HUES64 (cell line): ENCODE measurements around the gene RING1.

Source experiments
- H3K27ac ChIP-seq: 2 replicates; pipeline ENCODE4 v1.7.0; 2013; ENCODE audit warnings: low read depth, low read length, inconsistent platforms
- H3K27me3 ChIP-seq: 2 replicates; pipeline ENCODE4 v1.6.1; 2013; ENCODE audit warnings: mild to moderate bottlenecking, low read length; ENCODE audit not compliant: insufficient read depth
- H3K36me3 ChIP-seq: 2 replicates; pipeline ENCODE4 v1.6.1; 2013; ENCODE audit warnings: mild to moderate bottlenecking, low read length; ENCODE audit not compliant: insufficient read depth
- H3K4me1 ChIP-seq: 2 replicates; pipeline ENCODE4 v1.6.1; 2013; ENCODE audit warnings: mild to moderate bottlenecking, low read length, moderate library complexity; ENCODE audit not compliant: insufficient read depth
- H3K4me3 ChIP-seq: 2 replicates; pipeline ENCODE4 v1.5.1; 2013; ENCODE audit warnings: mild to moderate bottlenecking, low read length, moderate library complexity
- H3K9ac ChIP-seq: 2 replicates; pipeline ENCODE4 v1.6.1; 2013; ENCODE audit warnings: mild to moderate bottlenecking, low read depth, low read length
- H3K9me3 ChIP-seq: 2 replicates; pipeline ENCODE4 v1.6.1; 2013; ENCODE audit warnings: low read depth, low read length; ENCODE audit not compliant: insufficient read depth
- WGBS: fragments of 150-250, 120-280 bp; methylation state at CpG from one replicate; pipeline ENCODE4 v1.1.7; 2013; ENCODE audit warnings: missing lambda C conversion rate; 5-methylcytosine and 5-hydroxymethylcytosine counted together

Gene RING1

DNA sequence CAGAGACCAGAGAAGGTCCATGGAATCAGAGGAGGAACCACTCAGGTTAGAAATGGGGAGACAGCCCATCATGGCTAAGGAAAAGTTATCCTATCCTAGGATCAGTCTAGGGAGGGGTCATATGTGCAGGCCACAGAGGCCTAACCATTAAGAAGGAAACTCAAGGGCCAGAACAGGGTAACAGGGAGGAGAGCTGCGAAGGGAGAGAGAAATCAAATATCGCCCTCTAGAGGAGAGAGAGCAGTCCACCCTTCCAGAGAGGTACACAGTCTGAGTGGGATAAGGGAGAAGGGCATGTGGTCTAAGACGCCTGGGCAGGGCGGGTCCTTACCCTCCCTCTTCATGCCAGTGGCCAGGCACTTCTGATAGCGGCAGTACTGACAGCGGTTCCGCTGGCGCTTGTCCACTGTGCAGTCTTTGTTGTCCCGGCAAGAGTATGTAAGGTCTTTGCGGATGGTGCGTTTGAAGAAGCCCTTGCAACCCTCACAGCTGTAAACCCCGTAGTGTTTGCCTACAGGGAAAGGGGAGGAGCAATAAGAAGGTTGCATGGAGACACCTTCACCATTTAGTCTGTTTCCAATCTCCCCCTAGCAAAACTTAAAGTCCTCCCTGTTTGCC, 10.8 kb upstream of the RING1 start:
- Histone ChIP-seq H3K27ac (no peak overlapping the region), H3K4me1 (peaks cover 13% of the 10 kb centered on the region), H3K9ac (no peak overlapping the region), H3K9me3 (no peaks in the 10 kb centered on the region), H3K27me3 (peaks cover 9% of the 10 kb centered on the region; the same call in 1 of the 2 replicates), H3K36me3 (peaks cover 37% of the 10 kb centered on the region), H3K4me3 (no peak overlapping the region)
- 53% methylated on average over 12 of the region's 12 CpGs for WGBS

DNA sequence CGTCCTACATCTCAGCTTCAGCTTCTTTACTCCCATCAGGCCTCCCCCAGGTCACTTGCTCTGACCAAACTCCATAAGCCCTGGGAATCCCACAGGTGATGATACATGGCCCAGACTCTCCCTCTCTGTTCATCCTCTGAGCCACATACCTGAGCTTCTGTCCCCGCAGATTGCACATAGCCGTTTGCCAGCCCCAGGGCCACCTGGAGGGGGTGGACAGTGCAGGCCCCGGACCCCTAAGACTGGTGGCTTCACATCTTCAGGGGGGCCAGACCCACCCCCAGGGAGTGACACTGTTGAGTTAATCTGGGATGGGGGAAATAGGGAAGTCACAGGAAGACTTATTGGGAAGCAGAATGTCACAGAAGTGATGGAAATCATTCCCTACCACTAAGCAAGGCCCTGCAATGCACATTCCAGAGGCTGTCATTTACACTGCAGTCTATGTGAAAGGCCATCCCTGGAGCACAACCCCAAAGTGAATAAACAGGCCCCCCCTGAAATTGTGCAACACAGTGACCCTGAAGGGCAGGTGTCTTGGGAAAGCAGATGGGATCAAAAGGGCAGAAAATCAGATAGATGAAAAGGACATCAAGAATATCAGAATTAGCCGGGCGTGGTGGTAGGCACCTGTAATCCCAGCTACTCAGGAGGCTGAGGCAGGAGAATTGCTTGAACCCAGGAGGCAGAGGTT, 10.0 kb upstream of the RING1 start:
- Histone ChIP-seq H3K9ac (no peak overlapping the region), H3K9me3 (no peaks in the 10 kb centered on the region), H3K4me1 (peaks cover 13% of the 10 kb centered on the region), H3K36me3 (peaks cover 44% of the 10 kb centered on the region), H3K4me3 (no peak overlapping the region), H3K27me3 (0 out of 2 replicates have a peak, but pooled peaks cover 4% of the 10 kb centered on the region), H3K27ac (no peak overlapping the region)
- WGBS: 88% methylated on average over 6 of the region's 6 CpGs

DNA sequence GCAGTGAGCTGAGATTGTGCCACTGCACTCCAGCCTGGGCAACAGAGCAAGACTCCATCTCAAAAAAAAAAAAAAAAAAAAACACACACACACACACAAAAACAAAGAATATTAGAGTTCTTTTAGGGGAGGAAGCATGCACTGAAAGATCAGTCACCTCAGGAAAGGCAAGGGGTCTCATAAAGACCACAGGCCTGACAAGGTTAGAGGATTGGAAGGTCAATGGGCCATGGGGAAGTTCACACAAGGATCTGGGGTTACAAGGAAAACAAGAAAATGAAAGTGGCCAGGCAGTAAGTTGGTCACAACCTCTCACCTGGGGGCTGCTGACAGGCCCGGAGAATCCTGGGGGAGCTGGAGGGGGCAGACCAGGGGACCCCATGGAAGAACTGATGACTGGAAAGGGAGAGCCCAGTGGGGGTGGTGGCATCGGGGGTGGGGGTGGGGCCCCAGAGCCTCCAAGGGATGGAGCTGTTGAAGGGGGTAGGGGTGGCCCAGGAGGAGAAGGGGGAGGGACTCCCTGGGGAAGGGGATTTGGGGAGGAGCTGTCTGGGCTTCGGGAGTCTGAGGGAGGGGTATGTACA, 9.4 kb upstream of the RING1 start:
- Histone ChIP-seq H3K27ac (no peak overlapping the region), H3K4me1 (peaks cover 14% of the 10 kb centered on the region), H3K9me3 (no peaks in the 10 kb centered on the region), H3K9ac (no peak overlapping the region), H3K4me3 (peak overlapping the region; percentile 83), H3K36me3 (peaks cover 51% of the 10 kb centered on the region), H3K27me3 (no peaks in the 10 kb centered on the region)
- 55% methylated on average over 3 of the region's 3 CpGs for WGBS

DNA sequence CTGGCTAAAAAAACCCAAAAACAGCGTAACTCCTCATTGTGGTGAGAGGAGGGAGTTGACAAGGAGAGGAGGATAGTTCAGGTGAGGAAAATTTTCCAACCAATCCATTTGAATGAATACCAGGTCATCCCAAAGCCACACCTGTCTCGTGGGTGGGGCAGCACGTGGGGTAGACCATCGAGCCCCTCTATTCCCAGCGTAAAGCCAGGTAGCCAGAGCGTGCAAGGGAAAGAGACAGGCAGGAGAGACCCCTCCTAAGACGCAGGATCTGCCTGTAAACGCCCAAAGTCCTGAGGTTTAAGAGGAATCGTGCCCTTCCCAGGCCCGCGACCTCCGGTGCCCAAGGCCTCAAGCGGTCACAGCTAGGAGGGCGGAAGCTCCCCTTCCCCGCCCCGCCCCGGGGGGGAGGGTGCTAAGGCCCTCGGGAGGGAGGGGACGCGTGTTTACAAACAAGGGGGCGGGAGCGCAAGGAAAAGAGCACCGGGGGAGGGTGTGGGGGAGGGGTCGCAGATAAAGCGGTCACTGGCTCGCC, 8.5 kb upstream of the RING1 start:
- H3K27me3 ChIP-seq: no peaks in the 10 kb centered on the region
- WGBS: 1% methylated on average over 25 of the region's 26 CpGs
- H3K9me3 ChIP-seq: no peaks in the 10 kb centered on the region
- peaks cover 18% of the 10 kb centered on the region for H3K4me1 ChIP-seq
- H3K36me3 ChIP-seq: peaks cover 49% of the 10 kb centered on the region
- peak overlapping the region; percentile 99; the same call in 1 of the 2 replicates for H3K27ac ChIP-seq
- H3K9ac ChIP-seq: peak overlapping the region; percentile 93
- H3K4me3 ChIP-seq: peak overlapping the region; percentile 83

DNA sequence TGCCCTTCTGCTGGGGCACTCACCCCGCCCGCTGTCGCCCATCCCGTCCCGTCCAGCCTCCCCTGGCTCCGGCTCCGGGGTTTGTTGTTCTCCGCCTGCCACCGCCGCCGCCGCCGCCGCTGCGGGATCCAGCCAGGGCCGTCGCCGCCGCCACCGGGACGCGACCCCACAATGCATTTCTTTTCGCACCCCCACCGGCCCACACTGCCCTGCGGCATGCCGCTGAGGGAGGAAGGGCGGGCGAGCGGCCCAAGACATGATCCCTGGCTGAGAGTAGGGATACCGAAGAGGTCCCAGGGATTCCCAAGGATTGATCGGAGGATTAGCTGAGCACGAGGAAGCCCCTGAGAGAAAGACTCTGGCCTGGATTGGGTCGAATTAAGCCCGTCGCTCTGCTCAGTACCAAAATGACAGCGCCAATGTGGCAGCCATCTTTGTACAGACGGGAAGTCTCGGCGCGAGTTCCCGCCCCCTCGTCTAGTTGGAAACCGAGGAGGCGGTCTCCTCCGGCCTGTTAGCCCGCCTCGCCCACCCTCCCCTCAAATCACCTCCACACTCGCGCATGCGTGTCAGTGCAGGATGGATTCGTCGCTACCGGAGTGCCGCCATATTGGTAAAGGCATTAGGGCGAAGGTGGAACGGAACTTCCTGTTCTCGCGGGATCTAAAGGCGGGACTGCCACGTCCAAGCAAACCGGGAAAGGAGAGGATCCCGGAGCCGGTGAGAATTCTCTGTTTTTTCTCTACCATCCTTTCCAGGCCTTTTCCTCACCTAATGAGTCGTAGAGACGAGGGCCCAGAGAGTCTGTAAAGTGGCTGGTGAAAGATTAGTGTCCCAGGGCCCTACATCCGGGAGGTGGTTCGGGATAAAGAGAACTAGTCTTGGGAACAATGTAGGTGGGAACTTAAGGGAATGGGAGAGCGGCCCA, 7.8 kb upstream of the RING1 start, which contains the start of the genes RXRB and SLC39A7:
Gene RXRB (minus strand): TSS at position 447 of the 928 bp plus-strand sequence. CDS start 189 bp downstream, at position 258.
Gene SLC39A7 (plus strand): TSS at position 649 of the 928 bp plus-strand sequence. CDS start 379 bp downstream, outside the sequence.
- Histone ChIP-seq H3K36me3 (peaks cover 42% of the 10 kb centered on the region), H3K4me1 (peaks cover 23% of the 10 kb centered on the region), H3K9me3 (no peaks in the 10 kb centered on the region), H3K4me3 (peak within 1 kb of the TSS; percentile 83), H3K9ac (peak within 1 kb of the TSS; percentile 93), H3K27me3 (peaks cover 6% of the 10 kb centered on the region), H3K27ac (peak within 1 kb of the TSS; percentile 99)
- under 1% methylated on average over 68 of the region's 68 CpGs for WGBS

DNA sequence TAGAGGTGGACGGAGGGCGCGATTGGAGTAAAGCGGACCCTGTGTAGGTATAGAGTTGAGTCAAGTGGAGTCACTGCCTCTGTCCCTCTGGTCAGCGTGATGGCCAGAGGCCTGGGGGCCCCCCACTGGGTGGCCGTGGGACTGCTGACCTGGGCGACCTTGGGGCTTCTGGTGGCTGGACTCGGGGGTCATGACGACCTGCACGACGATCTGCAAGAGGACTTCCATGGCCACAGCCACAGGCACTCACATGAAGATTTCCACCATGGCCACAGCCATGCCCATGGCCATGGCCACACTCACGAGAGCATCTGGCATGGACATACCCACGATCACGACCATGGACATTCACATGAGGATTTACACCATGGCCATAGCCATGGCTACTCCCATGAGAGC, 7.2 kb upstream of the RING1 start:
- Histone ChIP-seq H3K4me1 (peaks cover 26% of the 10 kb centered on the region), H3K27me3 (peaks cover 12% of the 10 kb centered on the region), H3K9me3 (no peaks in the 10 kb centered on the region), H3K9ac (peak overlapping the region; percentile 93), H3K36me3 (peaks cover 36% of the 10 kb centered on the region), H3K4me3 (peak overlapping the region; percentile 83), H3K27ac (peak overlapping the region; percentile 99)
- WGBS: 5% methylated on average over 14 of the region's 14 CpGs

DNA sequence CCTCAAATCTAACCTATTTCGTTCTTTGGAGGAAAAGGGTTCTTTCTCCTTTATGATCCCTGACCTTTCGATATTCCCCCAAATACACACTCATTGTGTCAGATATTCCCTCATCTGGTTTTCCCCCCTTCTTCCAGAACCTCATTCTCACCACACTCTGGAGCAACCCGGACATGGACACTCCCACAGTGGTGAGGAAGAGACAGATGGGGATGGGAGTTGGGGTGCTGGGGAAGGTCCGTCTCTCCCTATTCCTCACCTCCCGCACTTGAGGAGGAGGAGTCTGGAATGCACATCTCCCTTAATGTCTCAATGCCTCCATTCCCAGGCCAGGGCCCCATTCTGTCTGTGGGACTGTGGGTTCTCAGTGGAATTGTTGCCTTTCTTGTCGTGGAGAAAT, 6.4 kb upstream of the RING1 start:
- Histone ChIP-seq H3K27ac (no peak overlapping the region), H3K9ac (peak overlapping the region; percentile 93), H3K27me3 (peaks cover 20% of the 10 kb centered on the region), H3K36me3 (peaks cover 30% of the 10 kb centered on the region), H3K9me3 (no peaks in the 10 kb centered on the region), H3K4me1 (peaks cover 32% of the 10 kb centered on the region), H3K4me3 (peak overlapping the region; percentile 83)
- WGBS: 97% methylated on average over 3 of the region's 6 CpGs

DNA sequence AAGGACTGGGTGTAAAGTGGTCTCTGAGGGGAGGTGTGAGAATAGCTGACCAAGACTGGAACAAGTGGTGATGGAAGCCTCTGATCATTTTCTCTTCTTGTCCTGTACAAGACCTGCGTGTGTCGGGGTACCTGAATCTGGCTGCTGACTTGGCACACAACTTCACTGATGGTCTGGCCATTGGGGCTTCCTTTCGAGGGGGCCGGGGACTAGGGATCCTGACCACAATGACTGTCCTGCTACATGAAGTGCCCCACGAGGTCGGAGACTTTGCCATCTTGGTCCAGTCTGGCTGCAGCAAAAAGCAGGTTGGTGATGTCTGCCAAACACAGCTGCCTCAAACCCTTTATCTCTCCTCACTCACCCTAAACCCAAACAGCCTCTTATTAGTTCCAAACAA, 5.5 kb upstream of the RING1 start:
- Histone ChIP-seq H3K27me3 (peaks cover 29% of the 10 kb centered on the region), H3K27ac (no peak overlapping the region), H3K9me3 (no peaks in the 10 kb centered on the region), H3K4me1 (peaks cover 32% of the 10 kb centered on the region), H3K9ac (no peak overlapping the region), H3K4me3 (no peak overlapping the region), H3K36me3 (peaks cover 26% of the 10 kb centered on the region)
- WGBS: 93% methylated on average over 6 of the region's 6 CpGs

DNA sequence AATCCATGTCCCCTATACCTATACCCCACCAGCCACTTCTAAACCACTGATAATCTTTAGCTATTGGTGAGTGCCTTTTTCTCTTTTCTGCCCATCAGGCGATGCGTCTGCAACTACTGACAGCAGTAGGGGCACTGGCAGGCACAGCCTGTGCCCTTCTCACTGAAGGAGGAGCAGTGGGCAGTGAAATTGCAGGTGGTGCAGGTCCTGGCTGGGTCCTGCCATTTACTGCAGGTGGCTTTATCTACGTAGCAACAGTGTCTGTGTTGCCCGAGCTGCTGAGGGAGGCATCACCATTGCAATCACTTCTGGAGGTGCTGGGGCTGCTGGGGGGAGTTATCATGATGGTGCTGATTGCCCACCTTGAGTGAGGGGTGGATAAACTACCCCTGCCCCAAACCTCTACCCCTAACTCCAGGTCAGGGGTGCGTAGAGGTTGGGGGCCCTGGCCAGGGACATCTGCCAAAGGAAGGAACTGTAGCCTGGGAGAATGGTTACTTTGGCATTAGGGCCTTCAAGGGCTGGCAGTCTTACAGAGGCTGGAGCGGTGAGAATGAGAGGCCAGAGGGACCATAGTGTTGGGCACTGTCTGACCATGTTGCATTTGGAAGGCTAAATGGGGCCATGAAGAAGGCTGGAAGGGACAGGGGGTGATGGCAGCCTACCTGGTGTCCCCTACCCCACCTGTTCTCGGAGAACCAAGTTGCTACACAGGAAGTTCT, 4.7 kb upstream of the RING1 start:
- no peaks in the 10 kb centered on the region for H3K9me3 ChIP-seq
- no peak overlapping the region for H3K9ac ChIP-seq
- H3K27me3 ChIP-seq: peaks cover 33% of the 10 kb centered on the region
- 94% methylated on average over 7 of the region's 7 CpGs for WGBS
- H3K27ac ChIP-seq: no peak overlapping the region
- H3K4me3 ChIP-seq: peak overlapping the region; percentile 80
- peaks cover 32% of the 10 kb centered on the region for H3K4me1 ChIP-seq
- peaks cover 26% of the 10 kb centered on the region for H3K36me3 ChIP-seq

DNA sequence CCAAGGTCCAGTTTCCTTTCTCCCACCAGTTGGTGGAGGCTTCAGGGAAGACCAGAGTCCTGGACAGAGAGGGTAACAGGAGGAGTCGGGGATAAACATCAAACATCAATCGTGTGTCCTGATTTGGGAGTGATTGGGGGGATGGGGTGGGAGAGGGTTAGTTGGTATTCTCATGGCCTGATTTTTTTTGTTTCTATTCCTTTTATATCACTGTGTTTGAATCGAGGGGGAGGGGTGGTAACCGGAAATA, 4.2 kb upstream of the RING1 start:
- Histone ChIP-seq H3K9me3 (no peaks in the 10 kb centered on the region), H3K36me3 (peaks cover 26% of the 10 kb centered on the region), H3K27ac (no peak overlapping the region), H3K4me3 (peak overlapping the region; percentile 80), H3K4me1 (peaks cover 36% of the 10 kb centered on the region), H3K9ac (no peak overlapping the region), H3K27me3 (peaks cover 37% of the 10 kb centered on the region)
- 7% methylated on average over 3 of the region's 4 CpGs for WGBS
